ENCODE measurements around the gene SAP25.

DNA sequence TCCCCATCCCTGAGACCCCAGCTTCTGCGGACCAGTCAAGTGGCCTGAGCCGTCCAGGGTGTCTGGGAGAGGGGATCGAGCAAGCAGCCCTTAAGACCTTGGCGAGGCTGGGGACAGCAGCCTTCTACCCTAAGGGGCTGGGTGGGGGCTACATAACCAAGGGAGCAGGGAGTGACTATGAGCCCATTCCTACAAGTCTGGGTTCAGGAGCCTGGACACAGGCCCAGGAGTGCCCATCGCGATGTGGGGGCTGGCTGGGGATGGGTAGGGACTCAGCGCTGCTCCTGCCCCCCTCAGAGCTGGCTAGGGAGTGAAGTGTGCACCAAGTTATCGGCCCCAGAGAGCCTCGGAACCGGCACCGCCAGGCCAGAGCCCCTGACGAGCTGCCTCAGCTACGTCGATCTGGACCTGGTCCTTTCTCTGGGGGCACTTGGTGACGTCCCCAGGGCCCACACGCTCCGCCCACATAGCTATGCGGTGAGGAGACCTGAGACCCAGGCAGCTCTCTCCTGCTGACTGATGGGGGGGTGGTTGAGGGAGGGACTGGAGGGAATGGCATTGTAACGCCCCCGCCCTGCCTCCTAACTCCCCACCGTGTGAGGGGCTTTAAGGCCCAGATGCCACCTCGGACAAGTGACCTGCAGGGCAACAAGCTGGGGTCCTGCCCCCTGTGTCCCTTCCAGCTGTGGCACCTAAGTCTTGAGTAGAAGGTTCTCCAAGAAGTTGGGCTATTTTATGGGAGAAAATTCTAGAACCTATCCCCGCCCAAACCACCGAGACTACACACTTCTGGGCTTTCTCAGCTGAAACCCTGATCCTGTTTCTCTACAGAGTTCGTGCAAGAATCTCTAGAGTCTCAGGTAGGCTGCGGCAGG is 2.5 kb downstream of the SAP25 start:
- no peak for TF ChIP-seq CTCF (IDR thresholded peaks at IDR 0.05; ENCODE audit: low read depth, low read length, poor library complexity, severe bottlenecking)
- TF ChIP-seq EZH2phosphoT487 (IDR thresholded peaks at IDR 0.05; ENCODE audit: borderline replicate concordance, low read length), result no peak

Data from DOHH2 (cell line).